Neutrophil (primary cell): Measurements from ENCODE around the gene STK26.
A peak's percentile ranks its signal among the peaks of the same experiment; 100 is the strongest.

Source experiments
- H3K27ac ChIP-seq: fragments of 200-600 bp; sonication (generic); 2 replicates; pipeline ENCODE4 v1.5.1; 2016; ENCODE audit warnings: mild to moderate bottlenecking, moderate library complexity
- H3K27me3 ChIP-seq: fragments of 200-600 bp; sonication (generic); 2 replicates; pipeline ENCODE4 v1.6.0; 2016; ENCODE audit warnings: mild to moderate bottlenecking
- H3K36me3 ChIP-seq: fragments of 200-600 bp; sonication (generic); 2 replicates; pipeline ENCODE4 v1.5.1; 2017
- H3K4me1 ChIP-seq, 2 experiments: fragments of 200-600 bp in 1 of 2; sonication (generic) in 1 of 2; 1 replicate in 1 of 2; 2 replicates in 1 of 2; pipeline versions ENCODE4 v1.5.1 to v1.6.1; 2013 to 2016; ENCODE audit warnings: low read depth in 1 of 2, low read length in 1 of 2, mild to moderate bottlenecking in 1 of 2, moderate library complexity in 1 of 2; ENCODE audit not compliant: control insufficient read depth in 1 of 2, insufficient read depth in 1 of 2
- H3K4me3 ChIP-seq, 2 experiments: fragments of 200-600 bp in 1 of 2; sonication (generic) in 1 of 2; 1 replicate in 1 of 2; 2 replicates in 1 of 2; pipeline ENCODE4 v1.5.1; 2013 to 2016; ENCODE audit warnings: low read depth in 1 of 2, low read length in 1 of 2, mild to moderate bottlenecking in 1 of 2, moderate library complexity in 1 of 2
- H3K9me3 ChIP-seq: fragments of 200-600 bp; sonication (generic); 2 replicates; pipeline ENCODE4 v1.5.1; 2016
- CTCF ChIP-seq: fragments of 200-600 bp; sonication (generic); IDR thresholded peaks from 2 replicates; pipeline ENCODE4 v1.5.1; 2016; ENCODE audit warnings: antibody characterized with exemption

The STK26 gene

GRCh38 chrX:132063862-132064261 lies 40.8 kb downstream of the STK26 start:
- Histone ChIP-seq H3K9me3 (no peaks in the 10 kb centered on the region), H3K27ac (no peak overlapping the region), H3K4me3 (no peak overlapping the region), H3K27me3 (no peaks in the 10 kb centered on the region), H3K36me3 (peaks cover 3% of the 10 kb centered on the region), H3K4me1 (no peaks in the 10 kb centered on the region)
- no peak for TF ChIP-seq CTCF

GRCh38 chrX:132068405-132068804 lies 45.3 kb downstream of the STK26 start:
- no peak for TF ChIP-seq CTCF
- no peaks in the 10 kb centered on the region for H3K9me3 ChIP-seq

GRCh38 chrX:132071254-132071653 lies 48.2 kb downstream of the STK26 start:
- peaks cover 31% of the 10 kb centered on the region for H3K36me3 ChIP-seq

More at GRCh38 chrX:132068405-132068804, 45.3 kb downstream of the STK26 start:
- H3K36me3 ChIP-seq = peaks cover 23% of the 10 kb centered on the region
- H3K4me3 ChIP-seq = no peak overlapping the region
- H3K4me1 ChIP-seq = no peaks in the 10 kb centered on the region
- H3K27me3 ChIP-seq = no peaks in the 10 kb centered on the region
- no peak overlapping the region for H3K27ac ChIP-seq

GRCh38 chrX:132077414-132077813 lies 54.3 kb downstream of the STK26 start:
- H3K4me1 ChIP-seq = no peaks in the 10 kb centered on the region
- H3K4me3 ChIP-seq = no peak overlapping the region
- no peaks in the 10 kb centered on the region for H3K9me3 ChIP-seq
- H3K27ac ChIP-seq = peak overlapping the region; percentile 10
- peaks cover 19% of the 10 kb centered on the region for H3K36me3 ChIP-seq
- no peaks in the 10 kb centered on the region for H3K27me3 ChIP-seq
- TF ChIP-seq CTCF = no peak

More at GRCh38 chrX:132071254-132071653, 48.2 kb downstream of the STK26 start:
- Histone ChIP-seq H3K27ac (no peak overlapping the region), H3K27me3 (no peaks in the 10 kb centered on the region), H3K9me3 (no peaks in the 10 kb centered on the region), H3K4me1 (no peaks in the 10 kb centered on the region), H3K4me3 (no peak overlapping the region)
- no peak for TF ChIP-seq CTCF

- Histone ChIP-seq H3K4me1 (no peaks in the 10 kb centered on the region), H3K27ac (peak overlapping the region; percentile 10), H3K36me3 (peaks cover 14% of the 10 kb centered on the region), H3K27me3 (no peaks in the 10 kb centered on the region), H3K4me3 (no peak overlapping the region), H3K9me3 (no peaks in the 10 kb centered on the region)
- TF ChIP-seq CTCF = no peak
These were observed 54.8 kb downstream of the STK26 start for GRCh38 chrX:132077912-132078311.

GRCh38 chrX:132085786-132086185 lies 62.7 kb downstream of the STK26 start:
- H3K27me3 ChIP-seq = no peaks in the 10 kb centered on the region
- peaks cover 12 to 23% of the 10 kb centered on the region in 2 experiments for H3K4me1 ChIP-seq
- no peak for TF ChIP-seq CTCF
- no peaks in the 10 kb centered on the region for H3K9me3 ChIP-seq
- H3K27ac ChIP-seq = no peak overlapping the region
- H3K4me3 ChIP-seq = no peak overlapping the region
- no peaks in the 10 kb centered on the region for H3K36me3 ChIP-seq
